SK-N-SH treated with all-trans-retinoic acid at 6 μM for 48 hours (cell line): ENCODE results near the gene SFMBT1.

ENCODE experiments used
- ARNTL ChIP-seq: fragments of 450-650 bp; formaldehyde crosslinking; IDR thresholded peaks from 2 replicates; pipeline ENCODE4 v1.5.0; 2020; ENCODE audit warnings: low read depth, mild to moderate bottlenecking, moderate library complexity, borderline replicate concordance
- BACH2 ChIP-seq: fragments of 250-450 bp; sonication (Bioruptor Pico); IDR thresholded peaks from 2 replicates; pipeline ENCODE4 v1.9.0; 2021; ENCODE audit warnings: mild to moderate bottlenecking, borderline replicate concordance
- ESRRG ChIP-seq: fragments of 250-450 bp; sonication (Bioruptor Pico); IDR thresholded peaks from 2 replicates; pipeline ENCODE4 v1.6.1; 2021; ENCODE audit warnings: mild to moderate bottlenecking
- OSR1 ChIP-seq: fragments of 250-450 bp; sonication (Bioruptor Pico); IDR thresholded peaks from 2 replicates; pipeline ENCODE4 v1.8.0; 2022; ENCODE audit warnings: moderate library complexity, mild to moderate bottlenecking, inconsistent platforms
- RARB ChIP-seq: fragments of 250-450 bp; sonication (Bioruptor Pico); IDR thresholded peaks from 2 replicates; pipeline ENCODE4 v1.8.0; 2021; ENCODE audit warnings: mild to moderate bottlenecking, moderate library complexity
- TSHZ2 ChIP-seq: fragments of 250-450 bp; sonication (Bioruptor Pico); IDR thresholded peaks from 2 replicates; pipeline ENCODE4 v1.5.0; 2020; ENCODE audit warnings: mild to moderate bottlenecking, moderate library complexity
- ZFP3 ChIP-seq: fragments of 250-450 bp; sonication (Bioruptor Pico); IDR thresholded peaks from 2 replicates; pipeline ENCODE4 v1.5.0; 2020; ENCODE audit warnings: mild to moderate bottlenecking, moderate library complexity
- ZFP30 ChIP-seq: fragments of 450-650 bp; formaldehyde crosslinking; IDR thresholded peaks from 2 replicates; pipeline ENCODE4 v1.5.0; 2022; ENCODE audit warnings: mild to moderate bottlenecking, moderate library complexity
- TF ChIP-seq, protein P1 (sequence below): fragments of 250-450 bp; sonication (Bioruptor Pico); IDR thresholded peaks from 2 replicates; pipeline ENCODE4 v1.5.1; 2020; ENCODE audit warnings: low read depth, mild to moderate bottlenecking, moderate library complexity
- TF ChIP-seq, protein P2 (sequence below): fragments of 250-450 bp; sonication (Bioruptor Pico); IDR thresholded peaks from 2 replicates; pipeline ENCODE4 v1.8.0; 2020; ENCODE audit warnings: mild to moderate bottlenecking, moderate library complexity, borderline replicate concordance

- TF ChIP-seq TSHZ2 (CRISPR knock-in tag) (no peak), ZFP3 (CRISPR knock-in tag) (no peak), BACH2 (no peak), ZFP30 (no peak), ESRRG (CRISPR knock-in tag) (no peak), OSR1 (CRISPR knock-in tag) (no peak), RARB (no peak), ARNTL (CRISPR knock-in tag) (no peak)
- TF ChIP-seq, protein P1, sequence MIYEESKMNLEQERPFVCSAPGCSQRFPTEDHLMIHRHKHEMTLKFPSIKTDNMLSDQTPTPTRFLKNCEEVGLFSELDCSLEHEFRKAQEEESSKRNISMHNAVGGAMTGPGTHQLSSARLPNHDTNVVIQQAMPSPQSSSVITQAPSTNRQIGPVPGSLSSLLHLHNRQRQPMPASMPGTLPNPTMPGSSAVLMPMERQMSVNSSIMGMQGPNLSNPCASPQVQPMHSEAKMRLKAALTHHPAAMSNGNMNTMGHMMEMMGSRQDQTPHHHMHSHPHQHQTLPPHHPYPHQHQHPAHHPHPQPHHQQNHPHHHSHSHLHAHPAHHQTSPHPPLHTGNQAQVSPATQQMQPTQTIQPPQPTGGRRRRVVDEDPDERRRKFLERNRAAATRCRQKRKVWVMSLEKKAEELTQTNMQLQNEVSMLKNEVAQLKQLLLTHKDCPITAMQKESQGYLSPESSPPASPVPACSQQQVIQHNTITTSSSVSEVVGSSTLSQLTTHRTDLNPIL: no peak
- TF ChIP-seq, protein P2, sequence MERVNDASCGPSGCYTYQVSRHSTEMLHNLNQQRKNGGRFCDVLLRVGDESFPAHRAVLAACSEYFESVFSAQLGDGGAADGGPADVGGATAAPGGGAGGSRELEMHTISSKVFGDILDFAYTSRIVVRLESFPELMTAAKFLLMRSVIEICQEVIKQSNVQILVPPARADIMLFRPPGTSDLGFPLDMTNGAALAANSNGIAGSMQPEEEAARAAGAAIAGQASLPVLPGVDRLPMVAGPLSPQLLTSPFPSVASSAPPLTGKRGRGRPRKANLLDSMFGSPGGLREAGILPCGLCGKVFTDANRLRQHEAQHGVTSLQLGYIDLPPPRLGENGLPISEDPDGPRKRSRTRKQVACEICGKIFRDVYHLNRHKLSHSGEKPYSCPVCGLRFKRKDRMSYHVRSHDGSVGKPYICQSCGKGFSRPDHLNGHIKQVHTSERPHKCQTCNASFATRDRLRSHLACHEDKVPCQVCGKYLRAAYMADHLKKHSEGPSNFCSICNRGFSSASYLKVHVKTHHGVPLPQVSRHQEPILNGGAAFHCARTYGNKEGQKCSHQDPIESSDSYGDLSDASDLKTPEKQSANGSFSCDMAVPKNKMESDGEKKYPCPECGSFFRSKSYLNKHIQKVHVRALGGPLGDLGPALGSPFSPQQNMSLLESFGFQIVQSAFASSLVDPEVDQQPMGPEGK (CRISPR knock-in tag): no peak
Measured at GRCh38 chr3:52917044-52917443, 128.8 kb downstream of the SFMBT1 start.
